Fibroblast of skin of scalp (primary cell): ENCODE results near the gene TCF7L1.
"Not testable (repeated sequence)": the region's sequence is repeated elsewhere in the genome, so short reads cannot be mapped to it uniquely, and the experiment has no call there.

ENCODE experiments used
- DNase-seq: peaks from one replicate; pipeline ENCODE4 v3.0.0-alpha.2; 2013

TCF7L1 gene

GRCh38 chr2:85133751-85134254 is 611 bp downstream of the TCF7L1 start:
- DNase-seq = no peak

- peak; percentile 45 for DNase-seq
Measured at GRCh38 chr2:85134255-85134895, 1.2 kb downstream of the TCF7L1 start.

GRCh38 chr2:85134896-85135659 is 1.9 kb downstream of the TCF7L1 start:
- no peak for DNase-seq

GRCh38 chr2:85135660-85135914 is 2.4 kb downstream of the TCF7L1 start:
- no peak for DNase-seq

GRCh38 chr2:85137156-85137555 is 4.0 kb downstream of the TCF7L1 start:
- DNase-seq = no peak

GRCh38 chr2:85143463-85144082 is 10.4 kb downstream of the TCF7L1 start:
- DNase-seq = no peak

GRCh38 chr2:85145116-85145820 is 12.1 kb downstream of the TCF7L1 start:
- DNase-seq = no peak

- no peak for DNase-seq
Measured at GRCh38 chr2:85148190-85148589, 15.0 kb downstream of the TCF7L1 start.

GRCh38 chr2:85151026-85151425 is 17.8 kb downstream of the TCF7L1 start:
- no peak for DNase-seq

- no peak for DNase-seq
Measured at GRCh38 chr2:85152895-85153294, 19.7 kb downstream of the TCF7L1 start.

- DNase-seq = no peak
Measured at GRCh38 chr2:85154048-85154753, 21.0 kb downstream of the TCF7L1 start.

- DNase-seq = not testable (repeated sequence)
Measured at GRCh38 chr2:85155082-85155481, 21.9 kb downstream of the TCF7L1 start.

GRCh38 chr2:85156153-85156552 is 23.0 kb downstream of the TCF7L1 start:
- peak; percentile 51 for DNase-seq

- peak; percentile 62 for DNase-seq
Measured at GRCh38 chr2:85156619-85157018, 23.4 kb downstream of the TCF7L1 start.

- DNase-seq = no peak
Measured at GRCh38 chr2:85157345-85157744, 24.2 kb downstream of the TCF7L1 start.

- DNase-seq = no peak
Measured at GRCh38 chr2:85158559-85159273, 25.5 kb downstream of the TCF7L1 start.

GRCh38 chr2:85159589-85159988 is 26.4 kb downstream of the TCF7L1 start:
- DNase-seq = no peak

GRCh38 chr2:85160966-85161960 is 28.1 kb downstream of the TCF7L1 start:
- DNase-seq = no peak

GRCh38 chr2:85162746-85163301 is 29.6 kb downstream of the TCF7L1 start:
- peak; percentile 83 for DNase-seq

GRCh38 chr2:85163675-85164074 is 30.5 kb downstream of the TCF7L1 start:
- no peak for DNase-seq
